Panc1 (cell line): Measurements from ENCODE around the gene MED12L. TPM values are rescaled to one million over a fixed set of nuclear protein-coding genes. Genes with fewer than 3 reads are reported as not detected.

Experiments used
- ATAC-seq: fragments of 200-7000 bp; cut with Tn5 transposase; 2 replicates; pipeline ENCODE4 v1.9.1; 2020; ENCODE audit warnings: mild to moderate bottlenecking, moderate library complexity
- BruUV-seq: library from RNA; stranded (reverse); fragments of 400-500 nt; replicated peaks from 2 replicates; lab custom pipeline; 2021; lab: Mats Ljungman, UMichigan
- CTCF ChIA-PET: fragments of 300-600 bp; sonication (Branson Sonifier 250); formaldehyde crosslinking; loops from one replicate; lab custom pipeline; 2022; ENCODE audit warnings: antibody characterized with exemption; lab: Charles Lee
- POLR2A ChIA-PET: fragments of 300-600 bp; sonication (Branson Sonifier 250); formaldehyde crosslinking; loops from one replicate; lab custom pipeline; 2022; ENCODE audit warnings: antibody characterized with exemption; lab: Charles Lee
- DNase-seq: peaks from one replicate; pipeline ENCODE4 v3.0.0-alpha.2; 2010; ENCODE audit warnings: low read depth, low spot score
- H3K27ac ChIP-seq: 2 replicates; pipeline ENCODE4 v1.5.1; 2011; ENCODE audit warnings: mild to moderate bottlenecking, low read length, inconsistent platforms
- H3K27me3 ChIP-seq: fragments of 200-500 bp; sonication (Bioruptor generic); 2 replicates; pipeline ENCODE4 v1.6.0; 2014; ENCODE audit warnings: low read length, inconsistent platforms; ENCODE audit not compliant: control insufficient read depth, insufficient read depth
- H3K36me3 ChIP-seq: fragments of 200-500 bp; sonication (Bioruptor generic); 2 replicates; pipeline ENCODE4 v1.5.1; 2014; ENCODE audit warnings: inconsistent platforms, mild to moderate bottlenecking, low read length, moderate library complexity; ENCODE audit not compliant: control insufficient read depth, insufficient read depth
- H3K4me1 ChIP-seq: 2 replicates; pipeline ENCODE4 v1.5.1; 2011; ENCODE audit warnings: inconsistent platforms, mild to moderate bottlenecking, low read length, moderate library complexity; ENCODE audit not compliant: control insufficient read depth, insufficient read depth
- H3K4me3 ChIP-seq, 2 experiments: 2 replicates each; pipeline ENCODE4 v1.5.1; 2011 to 2012; ENCODE audit warnings: low read depth in 2 of 2, low read length in 2 of 2, mild to moderate bottlenecking in 2 of 2, inconsistent platforms in 1 of 2, moderate library complexity in 1 of 2
- H3K9me3 ChIP-seq: fragments of 200-500 bp; sonication (Bioruptor generic); 2 replicates; pipeline ENCODE4 v1.5.1; 2014; ENCODE audit warnings: low read depth, mild to moderate bottlenecking, inconsistent platforms, low read length, moderate library complexity; ENCODE audit not compliant: control insufficient read depth, insufficient read depth
- POLR2AphosphoS5 ChIP-seq: IDR thresholded peaks from 2 replicates; pipeline ENCODE4 v1.6.1; 2012; ENCODE audit warnings: mild to moderate bottlenecking, low read depth, low read length, moderate library complexity
- SIN3A ChIP-seq: IDR thresholded peaks from 2 replicates; pipeline ENCODE4 v1.6.1; 2012; ENCODE audit warnings: low read depth, mild to moderate bottlenecking, low read length, moderate library complexity, borderline replicate concordance; ENCODE audit not compliant: insufficient read depth
- TCF7L2 ChIP-seq: IDR thresholded peaks from 2 replicates; pipeline ENCODE4 v1.6.1; 2011; ENCODE audit warnings: mild to moderate bottlenecking, low read depth, low read length, inconsistent platforms
- in situ Hi-C: cut with HindIII; loops from 2 replicates; pipeline ENCODE4 v1.10.0; 2016; ENCODE audit warnings: low sequenced_read_pairs, low pct_unique_long_range_greater_than_20kb
- intact Hi-C: fragments of 100-400 bp; cut with micrococcal nuclease; formaldehyde crosslinking; loops from one replicate; pipeline ENCODE4 v1.10.0; 2022; ENCODE audit not compliant: unreplicated experiment
- total RNA-seq: library from RNA; stranded (reverse); gene quantifications from one replicate; pipeline ENCODE4 v1.2.1, GENCODE V29; 2021; ENCODE audit not compliant: unreplicated experiment
- TF ChIP-seq, protein P1 (sequence below): fragments of 450-650 bp; IDR thresholded peaks from 2 replicates; pipeline ENCODE4 v1.5.1; 2017; ENCODE audit warnings: mild to moderate bottlenecking
- TF ChIP-seq, protein P2 (sequence below), 2 experiments: IDR thresholded peaks; 2 replicates each; pipeline ENCODE4 v1.6.1; 2011 to 2012; ENCODE audit warnings: low read depth in 2 of 2, control low read depth in 1 of 2, low read length in 1 of 2, mild to moderate bottlenecking in 1 of 2, moderate library complexity in 1 of 2; ENCODE audit not compliant: insufficient read depth in 1 of 2

MED12L gene
- total RNA-seq, 1 experiment from 2014 or later: 2.8 TPM

DNA sequence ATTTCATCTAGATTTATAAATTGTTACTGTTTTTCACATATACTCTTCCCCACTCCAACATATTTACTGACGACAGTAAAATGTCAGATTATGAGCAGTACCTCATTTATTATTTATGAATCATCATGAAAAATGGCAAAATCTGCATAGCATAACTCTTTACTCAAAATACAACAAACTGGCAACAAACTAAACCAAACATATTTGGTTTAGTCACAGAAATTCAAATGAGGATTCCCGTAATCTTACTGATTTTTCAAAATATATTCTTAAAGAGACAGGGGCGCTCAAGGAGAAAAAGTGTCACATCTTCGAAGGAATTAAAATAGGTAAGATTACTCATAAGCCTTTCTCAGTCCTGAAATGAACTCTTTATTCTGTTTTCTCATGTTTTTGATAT lies 234.2 kb downstream of the MED12L start:
- no peaks in the 10 kb centered on the region for H3K27me3 ChIP-seq
- no TSS peak for BruUV-seq
- H3K27ac ChIP-seq: no peak overlapping the region
- TF ChIP-seq, protein P1, sequence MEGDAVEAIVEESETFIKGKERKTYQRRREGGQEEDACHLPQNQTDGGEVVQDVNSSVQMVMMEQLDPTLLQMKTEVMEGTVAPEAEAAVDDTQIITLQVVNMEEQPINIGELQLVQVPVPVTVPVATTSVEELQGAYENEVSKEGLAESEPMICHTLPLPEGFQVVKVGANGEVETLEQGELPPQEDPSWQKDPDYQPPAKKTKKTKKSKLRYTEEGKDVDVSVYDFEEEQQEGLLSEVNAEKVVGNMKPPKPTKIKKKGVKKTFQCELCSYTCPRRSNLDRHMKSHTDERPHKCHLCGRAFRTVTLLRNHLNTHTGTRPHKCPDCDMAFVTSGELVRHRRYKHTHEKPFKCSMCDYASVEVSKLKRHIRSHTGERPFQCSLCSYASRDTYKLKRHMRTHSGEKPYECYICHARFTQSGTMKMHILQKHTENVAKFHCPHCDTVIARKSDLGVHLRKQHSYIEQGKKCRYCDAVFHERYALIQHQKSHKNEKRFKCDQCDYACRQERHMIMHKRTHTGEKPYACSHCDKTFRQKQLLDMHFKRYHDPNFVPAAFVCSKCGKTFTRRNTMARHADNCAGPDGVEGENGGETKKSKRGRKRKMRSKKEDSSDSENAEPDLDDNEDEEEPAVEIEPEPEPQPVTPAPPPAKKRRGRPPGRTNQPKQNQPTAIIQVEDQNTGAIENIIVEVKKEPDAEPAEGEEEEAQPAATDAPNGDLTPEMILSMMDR: no peak
- no peak for TF ChIP-seq TCF7L2
- TF ChIP-seq POLR2AphosphoS5: no peak
- TF ChIP-seq, protein P2, sequence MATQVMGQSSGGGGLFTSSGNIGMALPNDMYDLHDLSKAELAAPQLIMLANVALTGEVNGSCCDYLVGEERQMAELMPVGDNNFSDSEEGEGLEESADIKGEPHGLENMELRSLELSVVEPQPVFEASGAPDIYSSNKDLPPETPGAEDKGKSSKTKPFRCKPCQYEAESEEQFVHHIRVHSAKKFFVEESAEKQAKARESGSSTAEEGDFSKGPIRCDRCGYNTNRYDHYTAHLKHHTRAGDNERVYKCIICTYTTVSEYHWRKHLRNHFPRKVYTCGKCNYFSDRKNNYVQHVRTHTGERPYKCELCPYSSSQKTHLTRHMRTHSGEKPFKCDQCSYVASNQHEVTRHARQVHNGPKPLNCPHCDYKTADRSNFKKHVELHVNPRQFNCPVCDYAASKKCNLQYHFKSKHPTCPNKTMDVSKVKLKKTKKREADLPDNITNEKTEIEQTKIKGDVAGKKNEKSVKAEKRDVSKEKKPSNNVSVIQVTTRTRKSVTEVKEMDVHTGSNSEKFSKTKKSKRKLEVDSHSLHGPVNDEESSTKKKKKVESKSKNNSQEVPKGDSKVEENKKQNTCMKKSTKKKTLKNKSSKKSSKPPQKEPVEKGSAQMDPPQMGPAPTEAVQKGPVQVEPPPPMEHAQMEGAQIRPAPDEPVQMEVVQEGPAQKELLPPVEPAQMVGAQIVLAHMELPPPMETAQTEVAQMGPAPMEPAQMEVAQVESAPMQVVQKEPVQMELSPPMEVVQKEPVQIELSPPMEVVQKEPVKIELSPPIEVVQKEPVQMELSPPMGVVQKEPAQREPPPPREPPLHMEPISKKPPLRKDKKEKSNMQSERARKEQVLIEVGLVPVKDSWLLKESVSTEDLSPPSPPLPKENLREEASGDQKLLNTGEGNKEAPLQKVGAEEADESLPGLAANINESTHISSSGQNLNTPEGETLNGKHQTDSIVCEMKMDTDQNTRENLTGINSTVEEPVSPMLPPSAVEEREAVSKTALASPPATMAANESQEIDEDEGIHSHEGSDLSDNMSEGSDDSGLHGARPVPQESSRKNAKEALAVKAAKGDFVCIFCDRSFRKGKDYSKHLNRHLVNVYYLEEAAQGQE (IDR thresholded peaks at IDR 0.05; ENCODE audit: insufficient read depth in 1 of 2, low read depth in 2 of 2, low read length in 1 of 2): no peak
- no peak for TF ChIP-seq SIN3A
- DNase-seq (no peak), ATAC-seq (no peak)
- no peaks in the 10 kb centered on the region for H3K4me1 ChIP-seq
- no peaks in the 10 kb centered on the region for H3K9me3 ChIP-seq
- in situ Hi-C loops: no loop called here
- ChIA-PET POLR2A (no interaction called here), CTCF (no interaction called here)
- H3K36me3 ChIP-seq: no peaks in the 10 kb centered on the region
- no peak overlapping the region for H3K4me3 ChIP-seq
- intact Hi-C loops: no loop called here

DNA sequence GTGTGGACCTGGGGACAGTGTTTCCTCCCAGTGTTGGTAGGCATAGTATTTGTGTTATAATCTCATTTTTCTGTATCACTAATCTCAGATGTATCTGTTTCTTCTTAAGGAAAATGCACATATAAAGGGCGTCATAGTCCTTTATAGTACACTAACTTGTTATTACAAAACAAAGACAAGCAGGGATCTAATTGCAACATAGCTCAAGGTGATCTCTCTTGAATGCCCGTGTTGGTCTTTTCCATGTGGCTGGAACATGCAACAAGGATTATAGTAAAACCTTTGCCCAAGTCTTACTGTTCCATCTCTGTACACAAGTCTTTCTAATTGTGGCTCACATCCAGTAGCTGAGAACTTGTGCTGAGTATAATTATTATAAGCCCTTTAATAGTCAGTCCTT lies 234.7 kb downstream of the MED12L start:
- in situ Hi-C loops (no loop called here), intact Hi-C loops (no loop called here)
- Histone ChIP-seq H3K4me3 (no peak overlapping the region), H3K4me1 (no peaks in the 10 kb centered on the region), H3K27me3 (no peaks in the 10 kb centered on the region), H3K36me3 (no peaks in the 10 kb centered on the region), H3K27ac (no peak overlapping the region), H3K9me3 (no peaks in the 10 kb centered on the region)
- ChIA-PET CTCF (no interaction called here), POLR2A (no interaction called here)
- TF ChIP-seq, protein P1: no peak
- TF ChIP-seq SIN3A (no peak), POLR2AphosphoS5 (no peak), TCF7L2 (no peak)
- TF ChIP-seq, protein P2 (IDR thresholded peaks at IDR 0.05; ENCODE audit: insufficient read depth in 1 of 2, low read depth in 2 of 2, low read length in 1 of 2): no peak
- DNase-seq: no peak
- no peak for ATAC-seq
- BruUV-seq: no TSS peak
